GM21423 (cell line): Measurements from ENCODE around the gene NDUFS8.
A peak's percentile ranks its signal among the peaks of the same experiment; 100 is the strongest.
"Not testable (repeated sequence)": the region's sequence is repeated elsewhere in the genome, so short reads cannot be mapped to it uniquely, and the experiment has no call there.

Experiments used
- ATAC-seq: cut with Tn5 transposase; IDR thresholded peaks from one replicate; pipeline ENCODE4 v1.9.1; 2021; ENCODE audit warnings: mild to moderate bottlenecking, moderate library complexity; ENCODE audit not compliant: unreplicated experiment

NDUFS8 gene

DNA sequence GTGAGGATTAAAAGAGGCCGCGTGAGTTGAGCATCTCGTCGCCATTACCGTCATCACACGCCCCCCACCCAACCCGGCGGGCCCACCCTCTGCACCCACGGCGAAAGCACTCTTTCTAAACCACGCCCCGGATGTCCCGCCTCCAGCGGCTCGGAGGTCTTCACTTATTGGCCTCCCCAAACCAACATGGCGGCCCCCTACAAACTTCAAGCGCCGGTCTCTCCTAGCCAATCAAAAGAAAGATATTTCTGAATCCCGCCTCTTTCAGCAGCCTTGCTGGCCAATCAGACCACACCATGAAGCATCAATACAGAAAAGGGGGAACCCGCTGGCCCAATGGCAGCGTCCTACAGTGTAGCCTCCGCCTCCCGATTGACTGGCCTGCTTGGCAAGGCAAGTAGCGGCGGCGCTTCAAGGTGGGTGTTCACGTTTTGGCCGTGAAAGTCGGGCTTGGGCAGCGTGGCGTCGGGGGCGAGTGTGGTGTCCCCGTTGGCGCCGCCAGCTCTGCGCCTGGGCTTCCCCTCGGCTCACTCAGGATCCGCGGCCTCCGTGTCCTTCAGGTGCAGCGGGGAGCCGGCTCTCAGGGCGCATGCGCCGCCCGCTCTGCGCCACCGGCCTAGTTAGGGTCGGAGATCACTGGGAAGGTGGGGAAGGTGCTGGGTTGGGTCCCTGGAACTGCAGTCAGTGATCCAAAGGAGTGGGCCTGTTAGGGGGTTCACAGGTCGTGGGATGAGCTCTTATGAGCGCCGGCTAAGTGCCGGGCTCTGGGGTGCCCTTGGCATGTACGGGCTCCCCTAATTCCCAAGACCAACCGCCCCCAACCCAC is at the start of gene NDUFS8:
Gene NDUFS8 (plus strand): TSS at position 364 of the 826 bp plus-strand sequence. CDS start 1,471 bp downstream, outside the sequence.
- peak; percentile 91 for ATAC-seq

DNA sequence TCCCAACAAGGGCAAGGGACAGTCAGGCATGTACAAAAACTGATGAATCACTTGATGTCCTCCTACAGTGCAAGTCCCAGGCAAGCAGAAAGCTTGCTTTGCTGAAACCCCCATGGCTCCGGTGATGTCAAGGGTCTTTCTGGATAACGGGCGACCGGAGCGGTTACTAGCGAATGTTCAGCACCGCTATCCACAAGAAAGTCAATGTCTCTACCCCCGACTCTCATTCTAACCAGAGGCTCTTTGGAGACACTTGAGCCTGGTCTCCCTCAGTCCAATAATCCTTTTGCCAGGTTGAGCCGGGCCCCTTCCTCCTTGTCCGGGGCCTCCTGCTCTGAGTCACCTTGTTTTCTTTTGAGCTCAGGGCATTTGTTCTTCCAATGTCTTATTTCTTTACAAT is 49.3 kb upstream of the NDUFS8 start:
- ATAC-seq: not testable (repeated sequence)

DNA sequence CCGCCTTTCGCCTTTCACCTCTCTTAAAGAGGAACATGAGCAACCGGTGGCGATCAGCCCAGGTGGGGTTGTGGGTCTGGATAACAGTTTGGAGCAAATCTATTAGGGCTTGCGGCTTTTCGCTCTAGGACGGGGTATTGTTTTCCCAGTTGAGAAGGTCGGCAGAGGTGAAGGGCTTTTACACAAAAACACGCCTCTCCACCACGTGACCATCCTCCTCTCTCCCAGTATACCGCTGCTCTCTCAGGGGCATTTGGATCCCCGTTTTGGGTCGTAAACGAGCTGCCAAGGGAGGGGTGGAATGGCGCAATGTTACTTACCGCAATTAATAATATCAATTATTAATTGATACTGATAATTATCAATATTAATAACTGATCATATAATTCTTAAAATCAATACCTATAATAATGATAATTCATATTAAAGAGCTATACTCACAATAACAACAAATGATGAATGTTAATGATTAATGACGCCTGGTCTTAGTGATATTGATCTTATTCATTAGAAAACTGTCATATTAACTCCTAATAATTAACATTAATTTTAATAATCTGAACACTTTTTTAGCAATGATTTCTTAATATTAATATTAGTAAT is 48.1 kb upstream of the NDUFS8 start:
- not testable (repeated sequence) for ATAC-seq

DNA sequence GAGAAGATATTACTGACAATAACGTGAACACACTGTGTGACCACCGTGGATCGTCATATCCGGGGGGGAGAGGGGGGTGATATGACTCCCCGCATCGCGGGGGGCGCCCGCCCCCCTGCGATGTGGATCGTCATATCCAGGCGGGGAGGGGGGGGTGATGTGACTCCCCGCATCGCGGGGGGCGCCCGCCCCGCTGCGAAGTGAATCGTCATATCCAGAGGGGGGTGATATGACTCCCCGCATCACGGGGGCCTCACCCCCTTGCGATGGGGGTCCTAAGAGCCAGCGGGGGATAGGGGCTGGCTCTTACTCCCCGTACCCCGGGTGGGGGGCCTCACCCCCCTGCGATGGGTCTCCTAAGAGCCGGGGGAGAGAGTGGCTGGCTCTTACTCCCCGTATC is 46.5 kb upstream of the NDUFS8 start:
- ATAC-seq: no peak

DNA sequence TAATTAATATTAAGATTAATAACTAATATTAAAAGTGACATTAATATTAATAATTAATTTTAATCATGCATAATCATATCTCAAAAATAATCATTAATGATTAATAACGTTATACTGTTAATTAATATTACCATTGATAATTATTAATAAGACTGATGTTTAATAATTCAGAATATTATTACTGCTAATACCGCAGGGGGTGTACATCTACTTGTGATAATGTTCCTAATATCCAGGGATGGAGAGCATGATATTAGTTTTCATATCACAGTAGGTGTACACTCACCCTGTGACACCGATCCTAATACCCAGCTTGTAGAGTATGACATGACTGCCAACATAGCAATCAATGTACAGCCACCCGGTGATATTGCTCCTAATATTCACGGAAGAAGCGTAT is 45.2 kb upstream of the NDUFS8 start:
- not testable (repeated sequence) for ATAC-seq

DNA sequence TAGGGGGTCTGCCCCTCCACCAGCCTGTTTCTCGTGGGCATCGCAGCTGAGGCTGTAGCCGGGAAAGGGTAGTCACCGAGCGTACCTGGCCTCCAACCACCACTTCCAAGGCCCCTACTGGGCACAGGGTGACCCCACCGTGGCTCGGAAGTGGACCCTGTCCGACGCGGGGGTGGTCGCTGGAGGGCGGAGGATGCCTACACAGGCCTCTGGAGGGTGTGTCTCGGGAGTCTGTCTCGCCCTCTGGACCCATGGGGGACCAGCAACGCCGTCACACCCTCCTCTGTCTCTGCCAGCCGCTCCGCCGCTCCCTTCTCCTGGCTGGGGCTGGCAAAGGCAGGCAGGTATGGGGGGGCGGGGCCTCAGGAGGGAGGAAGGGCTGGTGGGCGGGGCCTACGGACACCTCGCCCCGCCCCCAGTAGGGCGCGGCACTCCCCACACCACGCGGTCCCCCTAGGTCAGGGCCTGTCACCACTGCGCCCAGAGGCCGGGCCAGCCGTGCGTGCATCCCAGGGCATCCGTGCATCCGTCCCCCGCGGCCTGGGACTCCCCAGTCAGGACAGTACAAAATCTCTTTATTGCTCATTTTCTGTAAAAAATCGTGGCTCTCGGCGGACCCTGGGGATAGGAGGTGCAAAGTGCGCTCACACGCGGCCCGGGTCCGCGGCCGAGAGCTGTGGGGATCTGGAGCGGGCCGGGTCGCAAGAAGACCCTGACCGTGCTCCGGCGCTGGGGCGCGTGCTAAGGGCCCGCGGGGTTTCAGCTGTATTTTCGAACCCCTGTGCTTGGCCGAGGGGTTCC is 39.7 kb upstream of the NDUFS8 start:
- not testable (repeated sequence) for ATAC-seq

DNA sequence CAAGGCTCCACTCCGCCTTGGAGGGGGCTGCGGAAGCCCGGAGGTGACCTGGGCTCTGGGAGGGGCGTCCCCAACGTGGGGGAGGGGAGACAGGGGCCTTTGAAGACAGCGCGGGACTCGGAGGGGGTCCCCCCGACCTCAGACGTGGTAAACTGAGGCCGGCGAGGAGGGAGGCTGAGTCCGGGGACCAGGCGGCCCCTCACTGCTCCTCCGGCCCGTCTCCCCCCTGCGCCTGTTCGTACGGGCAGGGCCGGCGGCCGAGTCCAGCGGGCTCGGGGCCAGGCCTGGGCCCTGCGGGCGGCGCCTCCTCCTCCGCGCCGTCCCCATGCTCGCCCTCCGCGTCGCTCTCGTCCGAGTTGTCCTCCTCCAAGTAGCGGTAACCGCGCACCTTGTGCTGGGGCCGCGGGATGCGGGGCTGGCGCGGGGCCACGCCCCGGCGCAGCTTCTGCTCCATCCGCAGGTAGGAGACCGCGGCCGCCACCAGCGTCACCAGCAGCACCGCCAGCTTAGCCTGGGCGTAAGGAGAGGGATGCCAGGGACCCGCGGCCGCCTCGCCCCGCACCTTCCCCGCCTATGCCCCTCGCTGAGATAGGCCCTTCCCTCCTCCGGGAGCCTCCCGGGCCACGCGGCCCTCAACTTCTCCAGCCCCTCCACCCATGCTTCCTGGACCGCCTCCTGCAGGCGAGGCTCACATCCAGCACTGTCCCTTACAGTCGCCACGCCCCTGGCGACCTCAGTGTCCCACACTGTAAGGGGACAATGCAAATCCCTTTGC is 38.9 kb upstream of the NDUFS8 start:
- ATAC-seq: not testable (repeated sequence)

DNA sequence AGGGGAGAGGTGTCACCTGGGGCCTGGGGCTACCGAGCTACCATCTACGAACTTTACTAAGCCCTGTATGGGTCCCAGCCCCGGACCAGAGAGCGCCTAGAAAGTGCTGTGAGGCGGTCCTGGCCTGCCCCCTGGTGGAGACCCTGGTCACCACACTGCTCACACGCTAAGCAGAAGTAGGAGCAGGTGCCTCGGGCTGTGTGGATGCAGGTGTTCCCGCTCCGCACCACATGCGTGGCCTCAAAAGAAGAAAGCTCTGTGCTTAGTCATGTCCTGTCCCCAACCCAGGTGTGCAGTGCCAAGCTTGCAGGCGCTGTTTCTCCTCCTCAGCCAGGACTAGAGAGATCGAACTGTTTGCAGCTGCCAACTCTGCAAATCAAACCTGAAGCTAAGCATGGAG is 36.7 kb upstream of the NDUFS8 start:
- not testable (repeated sequence) for ATAC-seq

DNA sequence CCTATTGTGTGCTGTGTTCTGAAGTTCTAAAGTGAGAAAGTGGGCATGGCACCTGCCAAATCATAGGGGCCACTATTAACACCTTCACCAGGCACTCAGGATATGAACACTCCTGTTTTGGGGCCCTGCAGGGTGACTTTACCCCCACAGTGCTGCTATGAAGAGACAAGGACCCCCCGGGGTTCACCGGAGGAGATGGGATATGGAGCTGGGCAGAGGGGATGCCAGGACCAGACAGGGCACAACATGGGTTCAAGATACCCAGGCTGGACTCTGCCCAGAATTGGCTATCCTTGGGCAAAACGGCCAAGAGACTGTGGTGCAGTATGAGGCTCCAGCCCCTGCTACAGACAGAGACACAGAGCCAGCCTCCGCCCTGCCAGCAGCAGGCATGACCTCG is 36.1 kb upstream of the NDUFS8 start:
- ATAC-seq: not testable (repeated sequence)

DNA sequence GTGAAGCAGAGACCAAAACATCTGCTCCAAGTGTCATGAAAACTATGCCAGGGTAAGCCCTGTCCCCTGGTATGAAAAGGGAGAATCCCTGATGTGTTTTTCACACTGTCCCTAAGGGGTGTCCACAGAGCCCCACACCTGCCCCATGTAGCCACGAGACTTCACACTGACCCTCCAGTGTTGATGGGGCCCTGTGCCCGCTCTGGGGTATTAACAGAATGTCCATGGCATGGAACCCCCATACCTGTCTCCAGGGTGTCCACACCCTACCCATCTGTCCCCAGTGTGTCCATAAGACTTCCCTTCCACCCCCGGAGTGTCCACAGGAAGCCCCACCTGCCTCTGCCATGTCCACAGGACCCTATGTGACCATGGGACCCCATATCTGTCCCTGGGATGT is 35.4 kb upstream of the NDUFS8 start:
- ATAC-seq: not testable (repeated sequence)

DNA sequence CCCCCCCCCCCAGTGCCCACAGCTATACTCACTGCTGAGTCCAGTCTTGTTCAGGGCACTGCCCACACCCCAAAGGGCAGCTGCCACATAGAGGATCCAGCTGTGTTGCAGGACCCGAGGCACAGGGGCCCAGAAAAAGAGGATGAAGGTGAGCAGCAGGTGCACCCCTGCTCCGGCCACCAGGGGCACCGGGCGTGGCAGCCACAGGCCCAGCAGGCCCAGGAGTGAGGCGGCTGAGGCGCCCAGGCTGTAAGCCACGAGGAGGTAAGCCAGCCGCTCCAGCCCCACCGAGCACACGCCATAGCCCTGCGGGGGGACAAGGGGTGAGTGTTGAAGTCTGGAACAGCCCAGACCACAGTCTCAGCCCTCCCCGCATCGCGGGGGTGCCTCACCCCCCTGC is 34.9 kb upstream of the NDUFS8 start:
- not testable (repeated sequence) for ATAC-seq

DNA sequence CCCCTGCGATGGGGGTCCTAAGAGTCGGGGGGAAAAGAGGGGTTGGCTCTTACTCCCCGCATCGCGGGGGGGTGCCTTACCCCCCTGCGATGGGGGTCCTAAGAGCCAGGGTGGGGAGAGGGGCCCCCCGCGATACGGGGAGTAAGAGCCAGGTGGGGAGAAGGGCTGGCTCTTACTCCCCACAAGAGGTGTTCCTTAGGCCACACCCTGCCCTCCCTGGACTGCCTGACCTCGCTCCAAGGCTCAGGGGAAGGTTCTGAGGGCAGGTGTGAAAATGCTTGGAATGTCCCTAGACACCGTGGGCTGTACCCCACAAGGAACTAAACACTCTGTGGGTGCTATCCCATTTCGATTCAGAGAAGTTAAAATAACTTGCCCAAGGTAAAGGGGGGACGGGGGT is 34.4 kb upstream of the NDUFS8 start:
- no peak for ATAC-seq

DNA sequence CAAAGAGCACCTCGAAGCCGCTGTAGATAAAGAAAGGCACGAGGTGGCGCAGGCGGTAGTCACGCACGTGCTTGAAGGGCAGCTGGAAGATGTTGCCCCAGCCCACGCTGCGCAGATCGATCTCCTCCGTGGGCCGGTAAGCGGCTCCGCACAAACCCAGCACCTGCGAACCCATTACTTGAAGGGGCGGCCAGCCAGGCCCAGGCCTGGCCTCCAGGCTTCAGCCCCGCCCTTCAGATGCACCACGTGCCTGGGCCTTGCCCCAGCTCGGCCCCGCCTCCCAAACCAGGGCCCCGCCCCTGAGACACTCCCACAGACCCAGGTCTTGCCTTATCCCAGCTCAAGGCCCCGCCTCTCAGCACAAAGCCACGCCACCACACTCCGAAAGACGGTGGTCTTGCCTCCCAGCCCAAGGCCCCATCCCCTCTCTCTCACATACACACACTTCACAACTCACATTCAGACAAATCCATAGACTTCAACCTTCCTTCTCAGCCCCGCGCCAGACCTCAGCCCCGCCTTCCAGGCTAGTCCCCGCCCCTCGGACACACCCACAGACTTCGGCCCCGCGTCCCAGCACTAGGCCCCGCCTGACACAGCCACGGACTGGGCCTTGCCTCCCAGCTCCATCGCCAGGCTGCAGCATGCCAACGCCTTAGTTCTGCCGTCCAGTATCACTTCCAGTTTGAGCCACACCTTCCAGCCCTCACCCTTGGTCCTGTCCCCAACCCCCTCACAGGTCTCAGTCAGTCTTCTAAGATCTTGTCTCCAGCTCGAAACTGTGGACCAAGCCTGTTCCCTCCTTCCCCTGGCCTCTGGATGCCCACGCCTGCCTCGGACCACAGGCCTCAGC is 33.6 kb upstream of the NDUFS8 start:
- ATAC-seq: no peak

DNA sequence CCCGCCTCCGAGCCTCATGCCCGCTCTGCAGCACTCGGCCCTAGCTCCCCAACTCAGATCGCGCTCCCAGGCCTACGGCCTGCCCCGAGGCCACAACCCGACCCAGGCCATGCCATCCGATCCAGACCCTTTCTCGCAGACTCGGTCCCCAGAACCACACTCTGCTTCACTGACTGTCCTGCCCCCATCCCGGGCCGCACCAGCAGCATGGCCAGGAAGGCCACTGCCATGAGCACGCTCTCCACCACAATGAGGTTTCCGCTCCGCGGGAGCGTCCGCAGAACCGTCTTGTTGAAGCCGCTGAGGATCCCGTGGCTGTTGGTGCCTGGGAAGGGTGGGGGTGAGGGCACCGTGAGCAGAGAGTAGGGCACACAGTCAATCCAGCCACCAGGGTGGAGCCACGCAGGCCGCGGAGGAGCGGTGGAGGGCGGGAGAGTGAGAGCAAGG is 33.0 kb upstream of the NDUFS8 start:
- ATAC-seq: no peak

DNA sequence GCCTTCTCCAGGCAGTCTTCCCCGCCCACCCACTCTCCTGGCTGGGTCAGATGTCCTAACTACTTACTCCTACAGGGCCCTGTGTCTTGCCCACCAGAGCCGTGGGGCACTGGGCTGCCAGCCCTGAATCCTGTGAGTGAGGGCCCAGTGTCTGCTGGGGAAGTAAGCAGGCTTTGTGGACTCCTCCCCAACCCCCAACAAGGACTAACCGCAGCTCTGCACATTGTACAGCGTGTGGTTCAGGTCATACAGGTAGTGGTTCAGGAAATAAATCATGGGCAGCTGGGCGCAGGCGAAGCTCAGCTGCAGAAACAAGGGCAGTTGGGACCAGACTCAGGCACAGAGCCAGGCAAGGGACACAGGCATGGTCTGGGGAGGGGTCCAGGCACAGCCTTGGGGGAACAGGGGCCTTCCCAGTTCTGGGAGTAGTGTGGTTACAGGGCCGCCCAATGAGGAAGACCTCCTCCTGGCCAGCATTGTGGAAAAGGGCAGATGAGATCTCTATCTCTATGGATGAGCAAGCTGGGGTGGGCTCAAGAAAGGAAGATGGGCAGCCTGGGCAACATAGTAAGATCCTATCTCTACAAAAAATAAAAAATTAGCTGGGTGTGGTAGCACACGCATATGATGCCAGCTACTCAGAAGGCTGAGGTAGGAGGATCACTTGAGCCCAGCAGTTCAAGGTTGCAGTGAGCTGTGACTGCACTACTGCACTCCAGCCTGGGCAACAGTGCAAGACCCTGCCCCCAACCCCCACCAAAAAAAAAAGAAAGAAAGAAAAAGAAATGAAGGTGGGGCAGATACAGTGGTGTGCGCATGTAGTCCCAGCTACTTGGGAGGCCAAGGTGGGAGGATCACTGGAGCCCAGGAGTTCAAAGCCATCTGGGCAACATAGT is 32.1 kb upstream of the NDUFS8 start:
- no peak for ATAC-seq

DNA sequence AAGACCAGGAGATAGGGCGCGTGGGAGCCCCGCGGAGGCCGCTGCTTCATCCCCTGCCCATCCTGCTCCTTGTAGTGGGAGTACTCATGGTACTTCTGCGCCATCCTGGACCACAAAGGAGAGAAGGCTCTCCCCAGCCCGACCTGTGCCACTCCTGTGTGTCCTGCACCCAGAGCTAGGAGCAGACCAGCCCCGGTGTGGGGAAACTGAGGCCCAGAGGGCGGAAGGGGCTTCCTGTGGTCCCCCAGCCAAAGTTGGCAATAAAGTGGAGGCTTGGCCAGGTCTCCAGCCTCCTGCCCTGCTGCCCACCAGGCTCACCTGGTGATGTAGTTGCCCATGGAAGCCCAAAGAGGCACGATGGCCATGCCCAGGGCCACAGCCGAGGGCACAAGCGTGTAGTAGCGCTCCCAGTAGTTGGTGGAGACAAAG is 31.3 kb upstream of the NDUFS8 start:
- no peak for ATAC-seq

DNA sequence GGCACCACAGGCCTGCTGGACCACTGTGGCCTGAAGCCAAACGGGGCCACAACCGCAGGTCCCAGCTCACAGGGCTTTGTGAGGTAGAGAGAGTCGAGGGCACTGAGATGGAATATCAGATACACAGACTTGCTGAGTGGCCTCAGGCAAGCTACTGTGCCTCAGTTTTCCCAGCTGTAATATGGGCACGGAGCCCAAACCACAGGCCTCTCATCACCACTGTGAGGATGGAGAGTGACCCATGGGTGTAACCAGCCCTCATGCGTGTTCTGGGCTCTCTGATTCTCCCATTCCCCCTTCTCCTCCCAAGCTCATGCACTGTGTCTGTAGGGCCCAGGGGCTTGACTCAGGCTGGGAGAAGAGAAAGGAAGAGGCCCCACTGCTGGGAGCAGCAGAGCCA is 30.8 kb upstream of the NDUFS8 start:
- ATAC-seq: no peak

DNA sequence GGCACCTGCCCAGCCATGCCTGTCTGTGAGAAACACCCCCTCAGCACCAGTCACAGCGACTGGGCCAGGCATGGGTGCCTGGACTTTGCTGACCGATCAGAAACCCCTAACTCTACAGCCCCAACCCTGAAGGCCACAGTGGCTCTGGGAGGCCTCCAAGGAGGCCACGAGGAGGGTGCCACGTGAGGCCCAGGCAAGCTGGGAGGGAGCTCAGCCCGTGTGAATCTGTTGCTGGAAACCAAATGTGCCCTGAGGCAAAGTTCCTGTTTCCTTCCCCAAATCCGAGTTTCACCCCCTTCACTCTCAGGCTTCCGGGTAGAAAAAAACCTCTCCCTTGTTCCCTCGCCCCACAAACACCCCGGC is 27.9 kb upstream of the NDUFS8 start:
- ATAC-seq: peak; percentile 24
